Gastroesophageal sphincter (tissue), 3 donors: ENCODE data around the gene ZNF329.
"Not testable (repeated sequence)": the region's sequence is repeated elsewhere in the genome, so short reads cannot be mapped to it uniquely, and the experiment has no call there.

Experiments
- EP300 ChIP-seq: sonication (generic); formaldehyde crosslinking; IDR thresholded peaks from one replicate; pipeline ENCODE4 v1.6.1; 2017; ENCODE audit warnings: antibody characterized with exemption, mild to moderate bottlenecking
- POLR2A ChIP-seq, 2 donors: fragments of 450-650 bp; IDR thresholded peaks; one replicate each; pipeline ENCODE4 v1.6.1; 2017; ENCODE audit warnings: antibody characterized with exemption in 2 of 2, mild to moderate bottlenecking in 2 of 2, moderate library complexity in 1 of 2
- POLR2AphosphoS5 ChIP-seq: sonication (generic); formaldehyde crosslinking; IDR thresholded peaks from one replicate; pipeline ENCODE4 v1.6.1; 2017; ENCODE audit warnings: antibody characterized with exemption
- TF ChIP-seq, protein P1 (sequence below), 4 experiments: fragments of 200-600 bp in 2 of 4; fragments of 450-650 bp in 2 of 4; sonication (generic) in 1 of 4; IDR thresholded peaks; one replicate each; pipeline ENCODE4 v1.5.1; 2017 to 2019; ENCODE audit warnings: antibody characterized with exemption in 4 of 4, mild to moderate bottlenecking in 2 of 4, moderate library complexity in 2 of 4

DNA sequence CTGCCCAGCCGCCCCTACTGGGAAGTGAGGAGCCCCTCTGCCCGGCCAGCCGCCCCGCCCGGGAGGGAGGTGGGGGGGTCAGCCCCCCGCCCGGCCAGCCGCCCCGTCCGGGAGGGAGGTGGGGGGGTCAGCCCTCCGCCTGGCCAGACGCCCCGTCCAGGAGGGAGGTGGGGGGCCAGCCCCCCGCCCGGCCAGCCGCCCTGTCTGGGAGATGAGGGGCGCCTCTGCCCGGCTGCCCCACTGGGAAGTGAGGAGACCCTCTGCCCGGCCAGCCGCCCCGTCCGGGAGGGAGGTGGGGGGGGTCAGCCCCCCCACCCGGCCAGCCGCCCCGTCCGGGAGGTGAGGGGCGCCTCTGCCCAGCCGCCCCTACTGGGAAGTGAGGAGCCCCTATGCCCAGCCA lies 3.1 kb downstream of the ZNF329 start:
- TF ChIP-seq, protein P1, sequence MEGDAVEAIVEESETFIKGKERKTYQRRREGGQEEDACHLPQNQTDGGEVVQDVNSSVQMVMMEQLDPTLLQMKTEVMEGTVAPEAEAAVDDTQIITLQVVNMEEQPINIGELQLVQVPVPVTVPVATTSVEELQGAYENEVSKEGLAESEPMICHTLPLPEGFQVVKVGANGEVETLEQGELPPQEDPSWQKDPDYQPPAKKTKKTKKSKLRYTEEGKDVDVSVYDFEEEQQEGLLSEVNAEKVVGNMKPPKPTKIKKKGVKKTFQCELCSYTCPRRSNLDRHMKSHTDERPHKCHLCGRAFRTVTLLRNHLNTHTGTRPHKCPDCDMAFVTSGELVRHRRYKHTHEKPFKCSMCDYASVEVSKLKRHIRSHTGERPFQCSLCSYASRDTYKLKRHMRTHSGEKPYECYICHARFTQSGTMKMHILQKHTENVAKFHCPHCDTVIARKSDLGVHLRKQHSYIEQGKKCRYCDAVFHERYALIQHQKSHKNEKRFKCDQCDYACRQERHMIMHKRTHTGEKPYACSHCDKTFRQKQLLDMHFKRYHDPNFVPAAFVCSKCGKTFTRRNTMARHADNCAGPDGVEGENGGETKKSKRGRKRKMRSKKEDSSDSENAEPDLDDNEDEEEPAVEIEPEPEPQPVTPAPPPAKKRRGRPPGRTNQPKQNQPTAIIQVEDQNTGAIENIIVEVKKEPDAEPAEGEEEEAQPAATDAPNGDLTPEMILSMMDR (IDR thresholded peaks at IDR 0.05) = not testable (repeated sequence)
- TF ChIP-seq EP300; POLR2A (IDR thresholded peaks at IDR 0.05); POLR2AphosphoS5: not testable (repeated sequence)
